HG03064 (cell line): Measurements from ENCODE around the gene AFF1.
"Not testable (repeated sequence)": the region's sequence is repeated elsewhere in the genome, so short reads cannot be mapped to it uniquely, and the experiment has no call there.

Source experiments
- ATAC-seq: cut with Tn5 transposase; IDR thresholded peaks from one replicate; pipeline ENCODE4 v1.9.1; 2021; ENCODE audit warnings: low read depth; ENCODE audit not compliant: unreplicated experiment

Gene AFF1

DNA sequence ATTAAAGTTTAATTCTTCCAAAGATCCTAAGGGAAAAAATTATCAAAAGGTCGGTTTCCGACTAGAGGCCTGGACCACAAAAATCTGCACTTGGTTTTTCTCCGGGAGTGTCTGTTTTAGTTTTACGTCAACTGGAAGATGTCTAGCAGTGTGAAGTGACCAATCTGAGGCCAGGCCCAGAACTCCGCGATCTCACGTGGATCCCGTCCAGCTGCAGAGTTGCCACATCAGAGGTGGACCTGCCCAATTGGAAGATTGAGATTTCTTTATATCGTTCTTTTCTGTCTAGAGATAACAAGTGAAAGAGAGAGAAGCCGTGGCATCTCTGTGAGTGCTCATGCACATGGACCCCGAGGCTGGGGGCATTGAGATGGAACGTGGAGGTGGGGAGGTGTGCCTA lies 115.8 kb downstream of the AFF1 start:
- ATAC-seq, result no peak

DNA sequence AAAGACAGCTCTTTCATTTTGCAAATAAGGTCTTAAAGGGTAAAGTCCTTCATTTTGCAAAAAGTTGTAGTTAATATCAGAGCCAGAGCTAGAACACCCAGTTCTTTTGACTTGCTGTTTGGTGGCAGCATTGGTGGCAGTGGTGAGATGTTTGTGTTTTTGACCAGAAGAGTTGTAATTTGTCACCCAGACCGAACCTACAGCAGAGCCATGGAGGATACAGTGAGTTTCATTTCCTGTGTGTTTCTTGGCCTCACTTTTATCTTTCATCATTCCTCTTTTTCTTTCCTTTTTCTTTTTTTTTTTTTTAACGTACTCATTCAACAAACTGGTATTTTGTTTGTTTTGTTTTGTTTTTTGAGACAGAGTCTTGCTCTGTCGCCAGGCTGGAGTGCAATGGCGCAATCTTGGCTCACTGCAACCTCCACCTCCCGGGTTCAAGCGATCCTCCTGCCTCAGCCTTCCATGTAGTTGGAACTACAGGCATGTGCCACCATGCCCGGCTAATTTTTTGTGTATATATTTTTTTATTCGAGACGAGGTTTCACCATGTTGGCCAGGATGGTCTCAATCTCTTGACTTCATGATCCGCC lies 116.4 kb downstream of the AFF1 start:
- ATAC-seq, result no peak

DNA sequence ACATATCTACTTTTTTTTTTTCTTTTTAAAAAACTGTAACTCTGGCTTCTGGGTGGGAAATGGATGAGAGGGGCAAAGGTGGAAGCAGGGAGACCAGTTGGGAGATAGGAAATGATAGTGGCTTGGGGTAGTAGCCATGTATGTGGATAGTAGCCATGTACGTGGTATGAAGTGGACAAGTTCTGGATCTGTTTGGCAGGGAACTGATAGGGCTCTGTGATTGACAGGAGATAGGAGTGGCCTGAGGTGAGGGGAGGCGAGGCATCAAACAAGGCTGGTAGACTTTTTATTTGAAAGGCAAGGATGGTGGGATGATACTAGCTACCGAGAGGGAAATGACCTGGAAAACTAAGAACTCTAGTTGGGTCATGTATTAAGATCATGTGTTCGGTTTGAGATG lies 117.8 kb downstream of the AFF1 start:
- ATAC-seq, result no peak

DNA sequence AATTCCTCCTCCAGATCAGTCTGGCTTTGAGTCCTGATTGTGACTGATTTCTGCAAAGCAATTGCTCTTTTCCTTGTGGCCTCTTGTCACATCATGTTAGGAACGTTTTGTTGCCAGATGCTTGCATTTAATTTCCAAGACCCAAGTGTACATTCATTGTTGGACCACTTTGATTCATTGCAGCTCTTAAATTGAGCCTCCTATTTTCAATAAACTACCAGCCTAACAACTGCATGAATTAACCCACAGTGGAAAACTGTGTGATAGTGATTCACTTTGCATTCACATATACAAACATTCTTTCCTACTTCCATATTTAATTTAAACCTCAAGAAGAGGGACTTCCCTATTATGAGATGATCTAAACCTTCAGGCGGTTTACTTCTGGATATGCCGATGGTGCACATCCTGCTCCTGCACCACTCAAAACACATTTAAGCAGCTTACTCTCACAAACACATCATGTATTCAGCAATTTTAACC lies 118.4 kb downstream of the AFF1 start:
- ATAC-seq, result no peak

DNA sequence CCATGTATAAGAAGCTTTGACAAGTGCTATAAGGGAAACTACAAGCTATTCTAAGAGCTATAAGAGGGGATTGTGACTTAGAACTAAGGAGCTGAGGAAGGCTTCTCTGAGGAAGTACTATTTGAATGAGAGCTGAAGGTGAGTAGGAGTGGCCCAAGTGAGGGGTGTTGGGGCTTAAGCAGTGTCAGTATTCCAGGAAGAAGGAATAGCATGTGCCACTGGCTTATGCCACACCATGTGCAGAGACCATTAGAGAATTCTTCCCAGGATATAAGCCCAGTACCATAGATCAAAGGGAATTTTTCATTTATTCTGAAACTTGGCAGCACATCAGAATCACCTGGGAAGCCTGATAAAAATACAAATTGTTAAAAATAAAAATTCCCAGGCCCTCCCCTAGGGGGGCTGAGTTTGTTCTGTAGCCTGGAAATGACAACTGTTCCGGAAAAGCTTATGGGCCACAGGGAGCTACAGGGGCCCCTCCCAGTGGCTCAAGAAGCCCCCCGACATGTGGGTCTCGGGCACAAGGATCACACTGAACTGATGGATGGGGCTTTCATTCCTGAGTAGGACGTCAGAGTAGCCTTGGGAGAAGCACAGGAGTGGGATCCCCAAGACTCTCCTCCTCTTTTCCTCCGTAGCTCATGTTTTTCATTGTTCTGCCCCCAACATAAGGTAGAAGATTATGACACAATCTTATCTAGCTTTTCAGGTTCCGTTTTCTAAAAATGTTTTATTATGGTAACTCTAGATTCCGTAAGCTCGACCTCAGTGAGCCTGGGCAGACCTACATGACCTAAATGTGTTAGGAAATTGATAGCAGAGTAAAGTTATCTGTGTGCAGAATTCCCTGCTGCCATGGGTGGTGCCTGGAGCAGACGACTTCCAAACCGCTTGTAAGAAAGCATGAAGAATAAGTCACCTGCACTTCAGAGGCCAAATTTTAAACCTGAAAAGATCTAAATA lies 119.3 kb downstream of the AFF1 start:
- no peak for ATAC-seq

DNA sequence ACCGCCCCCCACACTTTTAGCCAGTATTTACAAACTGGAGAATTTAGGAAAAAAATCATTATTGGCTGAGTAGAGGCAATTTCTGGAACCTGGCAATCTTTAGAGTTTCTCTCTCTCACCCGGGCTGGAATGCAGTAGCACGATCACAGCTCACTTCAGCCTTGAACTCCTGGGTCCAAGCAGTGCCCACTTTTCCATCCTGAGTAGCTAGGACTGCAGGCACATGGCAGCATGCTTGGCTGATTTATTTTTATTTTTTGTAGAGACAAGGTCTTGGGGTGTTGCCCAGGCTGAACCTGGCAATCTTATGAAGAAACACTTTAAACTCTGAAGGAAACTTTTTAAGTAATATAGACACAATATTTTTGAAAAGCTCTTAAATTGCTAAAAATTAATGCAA lies 120.1 kb downstream of the AFF1 start:
- no peak for ATAC-seq

DNA sequence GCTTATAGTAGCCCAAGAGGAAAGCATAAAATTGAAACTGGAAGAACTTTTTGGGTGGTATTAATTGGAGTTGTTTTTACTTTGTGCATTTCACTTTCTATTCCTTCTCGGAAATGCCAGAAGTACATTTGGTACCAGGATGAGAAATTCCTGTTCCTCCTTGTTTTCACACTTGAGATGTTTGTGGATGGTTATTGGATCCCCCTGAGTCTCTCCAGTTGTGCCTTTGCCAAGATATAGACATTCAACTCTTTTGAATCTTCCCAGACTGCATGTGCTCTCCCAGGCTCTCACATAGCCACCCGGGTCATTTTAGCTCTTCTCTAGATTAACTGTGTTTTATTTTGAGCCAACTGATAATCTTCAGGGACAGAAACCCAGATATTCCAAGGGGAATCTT lies 120.5 kb downstream of the AFF1 start:
- ATAC-seq, result no peak

DNA sequence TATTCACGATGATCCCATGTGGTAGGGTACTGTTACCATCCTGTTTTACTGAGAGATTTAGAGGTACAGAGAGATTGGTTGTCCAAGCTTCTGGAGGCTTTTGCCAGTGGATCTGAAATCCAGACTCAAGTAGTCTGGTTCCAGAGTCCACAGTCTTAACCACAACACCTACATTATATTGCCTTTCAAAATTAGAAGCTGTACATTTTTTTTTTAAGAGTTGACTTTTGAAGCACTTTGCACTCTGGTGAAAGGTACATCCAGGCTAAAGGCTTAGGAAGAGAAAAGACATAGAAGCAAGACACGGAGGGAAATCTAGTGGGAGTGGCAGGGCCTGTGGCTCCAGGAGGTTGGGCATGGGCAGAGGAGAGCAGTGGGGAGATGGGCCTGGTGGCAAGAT lies 122.1 kb downstream of the AFF1 start:
- ATAC-seq, result no peak

DNA sequence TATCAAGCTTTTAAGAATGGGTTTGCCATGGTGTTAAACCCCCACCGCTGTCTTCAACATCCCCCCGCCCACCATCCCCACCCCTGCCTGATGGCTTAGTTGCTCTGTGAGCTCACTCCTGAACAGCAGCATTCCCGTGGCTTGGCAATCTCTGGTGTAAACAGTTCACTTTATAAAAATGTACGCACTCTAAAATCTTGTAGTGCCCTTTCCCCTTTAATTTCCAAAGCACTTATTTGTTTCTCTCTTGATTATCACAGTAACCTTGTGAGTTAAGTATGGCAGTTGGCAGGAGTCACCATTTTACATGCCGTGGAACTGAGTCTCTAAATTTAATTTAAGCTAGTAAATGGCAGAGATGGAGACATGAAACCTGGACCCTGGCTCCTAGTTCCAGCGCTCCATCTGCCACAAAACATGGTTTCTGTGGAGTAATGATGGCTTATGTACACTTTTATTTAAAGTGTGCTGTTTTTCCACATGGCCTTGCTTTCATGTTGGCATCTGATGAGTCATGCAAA lies 123.1 kb downstream of the AFF1 start:
- ATAC-seq, result no peak

DNA sequence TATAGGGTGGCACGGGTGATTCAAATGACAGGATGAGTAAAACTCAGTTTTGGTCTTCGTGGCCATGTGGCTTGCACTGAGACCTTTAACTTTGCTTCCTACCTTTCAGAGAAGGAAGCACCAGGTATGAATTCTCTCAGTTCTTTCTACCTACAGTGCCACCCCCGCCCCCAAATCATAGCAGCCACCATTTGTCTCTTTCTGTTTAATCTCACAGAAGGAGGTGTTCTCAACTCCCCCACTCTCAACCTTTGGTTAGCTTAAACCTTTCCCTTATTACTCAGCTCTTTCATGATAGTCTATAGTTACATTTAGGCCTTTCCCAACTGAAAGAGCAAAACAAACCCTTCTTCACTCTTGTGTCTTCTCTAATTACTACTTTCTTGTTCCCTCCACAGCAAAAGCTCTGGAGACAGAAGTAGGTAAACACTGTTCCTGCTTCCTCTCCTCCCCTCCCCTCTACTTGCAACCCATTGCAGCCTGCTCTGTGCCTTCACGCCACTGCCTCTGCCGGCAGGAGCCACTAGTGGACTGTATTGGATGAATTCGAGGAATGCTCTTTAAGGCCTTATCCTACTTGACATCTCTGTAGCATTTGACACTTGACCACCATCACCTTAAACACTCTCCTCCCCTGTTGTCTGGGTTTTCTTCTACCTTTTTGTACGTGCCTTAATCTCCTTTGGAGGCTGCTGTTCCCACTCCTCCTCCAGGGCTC lies 123.7 kb downstream of the AFF1 start:
- no peak for ATAC-seq

DNA sequence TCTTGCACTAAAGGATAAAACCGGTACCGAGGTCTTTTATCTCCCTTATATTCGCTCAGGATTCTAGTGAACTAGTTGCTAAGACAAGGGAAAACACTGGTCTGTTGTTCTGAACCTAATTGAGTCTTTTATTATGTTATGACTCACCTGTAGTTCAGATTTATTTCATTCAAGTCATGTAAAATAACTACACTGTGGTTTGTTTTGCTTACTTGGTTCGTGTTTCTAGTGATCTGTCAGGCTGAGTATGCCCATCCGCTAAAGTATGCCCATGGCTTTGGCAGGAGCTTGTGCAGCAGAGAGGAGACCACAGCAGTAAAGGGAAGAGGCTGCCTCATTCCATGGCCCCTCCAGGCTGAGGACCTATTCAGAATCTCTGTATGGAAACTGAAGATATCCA lies 126.1 kb downstream of the AFF1 start:
- no peak for ATAC-seq

DNA sequence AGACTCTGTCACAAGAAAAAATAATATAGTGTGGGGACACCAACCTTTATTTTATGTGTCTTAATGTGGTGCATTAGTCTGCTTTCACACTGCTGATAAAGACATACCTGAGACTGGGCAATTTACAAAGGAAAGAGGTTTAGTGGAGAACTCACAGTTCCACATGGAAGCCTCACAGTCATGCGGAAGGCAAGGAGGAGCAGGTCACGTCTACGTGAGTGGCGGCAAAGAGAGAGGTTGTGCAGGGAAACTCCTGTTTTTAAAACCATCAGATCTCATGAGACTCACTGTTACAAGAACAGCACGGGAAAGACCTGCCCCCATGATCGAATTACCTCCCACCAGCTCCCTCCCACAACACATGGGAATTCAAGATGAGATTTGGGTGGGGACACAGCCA lies 130.2 kb downstream of the AFF1 start:
- ATAC-seq, result no peak

DNA sequence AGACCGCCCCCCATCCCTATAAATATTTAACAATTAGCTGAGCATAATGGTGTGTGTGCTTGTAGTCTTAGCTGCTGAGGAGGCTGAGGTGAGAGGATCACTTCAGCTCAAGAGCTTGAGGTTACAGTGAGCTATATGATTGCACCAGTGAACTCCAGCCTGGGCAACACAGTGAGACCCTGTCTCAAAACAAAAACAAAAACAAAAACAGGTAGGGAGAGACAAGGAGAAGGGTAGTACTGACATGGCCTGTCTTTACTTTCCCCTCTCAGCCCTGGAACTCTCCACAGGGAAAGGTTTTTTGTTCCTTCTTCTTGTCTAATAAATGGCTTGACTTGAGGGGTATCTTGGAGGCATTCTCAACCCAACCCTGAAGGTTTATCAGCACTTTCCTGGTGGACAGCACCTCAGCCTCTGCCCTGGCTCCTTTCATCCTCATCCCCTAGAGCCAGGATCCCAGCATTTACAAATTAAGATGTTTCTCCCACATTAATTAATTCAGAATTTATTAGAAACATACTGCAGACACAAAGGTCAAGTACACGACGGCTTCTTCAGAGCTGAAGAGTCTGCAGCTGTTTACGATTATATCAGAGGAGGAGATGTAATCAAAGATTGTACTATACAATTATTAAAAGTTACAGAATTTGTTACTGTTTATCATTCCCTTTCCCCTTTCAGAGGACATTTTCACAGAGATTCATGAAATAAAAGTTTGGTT lies 131.8 kb downstream of the AFF1 start:
- ATAC-seq, result no peak

DNA sequence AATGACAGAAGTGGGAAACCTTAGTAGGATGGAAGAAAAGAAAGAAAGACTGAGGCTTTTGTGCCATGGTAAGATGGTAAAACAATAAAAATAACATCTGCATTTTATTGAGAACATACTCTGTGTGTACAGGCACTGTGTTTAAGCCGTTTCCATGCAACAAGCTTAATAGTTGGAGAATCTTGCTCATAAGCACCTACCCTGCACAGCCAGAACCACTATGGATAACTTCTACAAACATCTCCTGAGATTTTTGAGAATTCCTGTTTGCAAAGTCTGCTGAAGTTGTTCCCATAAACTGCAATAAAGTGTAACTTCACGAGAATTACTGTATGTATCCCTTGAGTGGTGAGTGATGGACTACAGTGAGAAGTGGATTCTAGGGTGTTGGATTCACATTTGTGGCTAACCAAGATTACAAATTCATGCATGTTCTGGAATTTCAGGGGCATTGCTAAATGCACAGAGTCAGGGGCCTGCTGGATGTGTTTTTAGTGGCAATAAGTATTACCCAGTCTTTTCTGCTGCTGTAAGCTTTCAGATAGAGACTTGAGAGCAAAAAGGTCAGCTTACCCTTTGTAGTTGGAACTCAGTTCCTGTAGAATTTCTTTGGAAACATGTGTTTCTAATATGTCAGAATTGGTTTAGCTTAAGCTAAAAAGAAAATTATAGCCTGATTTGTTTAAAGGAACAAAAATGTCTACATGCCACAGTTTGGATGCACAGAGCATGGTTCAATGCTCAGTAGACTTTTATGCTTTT lies 132.5 kb downstream of the AFF1 start:
- ATAC-seq, result no peak

DNA sequence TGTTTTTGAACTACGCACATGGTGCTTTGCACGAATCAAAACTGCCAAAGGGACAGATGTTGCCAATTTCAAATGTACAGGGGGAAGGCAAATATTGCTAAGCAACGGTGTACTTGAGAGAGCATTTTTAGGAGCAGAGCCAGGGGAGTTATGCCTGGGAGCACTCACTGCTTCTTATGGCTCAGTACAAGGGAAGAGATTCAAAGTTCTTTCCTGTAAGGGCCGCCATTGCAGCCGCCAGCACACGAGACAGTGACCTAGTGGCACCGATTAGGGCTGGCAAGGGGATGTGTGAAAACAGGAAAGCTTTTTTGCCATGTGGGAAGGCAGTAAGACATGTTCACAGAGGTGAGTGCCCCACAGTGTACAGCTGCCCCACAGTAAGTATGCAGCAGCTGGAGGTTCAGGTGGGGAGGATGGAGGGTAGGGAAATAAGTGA lies 133.8 kb downstream of the AFF1 start:
- ATAC-seq, result no peak

DNA sequence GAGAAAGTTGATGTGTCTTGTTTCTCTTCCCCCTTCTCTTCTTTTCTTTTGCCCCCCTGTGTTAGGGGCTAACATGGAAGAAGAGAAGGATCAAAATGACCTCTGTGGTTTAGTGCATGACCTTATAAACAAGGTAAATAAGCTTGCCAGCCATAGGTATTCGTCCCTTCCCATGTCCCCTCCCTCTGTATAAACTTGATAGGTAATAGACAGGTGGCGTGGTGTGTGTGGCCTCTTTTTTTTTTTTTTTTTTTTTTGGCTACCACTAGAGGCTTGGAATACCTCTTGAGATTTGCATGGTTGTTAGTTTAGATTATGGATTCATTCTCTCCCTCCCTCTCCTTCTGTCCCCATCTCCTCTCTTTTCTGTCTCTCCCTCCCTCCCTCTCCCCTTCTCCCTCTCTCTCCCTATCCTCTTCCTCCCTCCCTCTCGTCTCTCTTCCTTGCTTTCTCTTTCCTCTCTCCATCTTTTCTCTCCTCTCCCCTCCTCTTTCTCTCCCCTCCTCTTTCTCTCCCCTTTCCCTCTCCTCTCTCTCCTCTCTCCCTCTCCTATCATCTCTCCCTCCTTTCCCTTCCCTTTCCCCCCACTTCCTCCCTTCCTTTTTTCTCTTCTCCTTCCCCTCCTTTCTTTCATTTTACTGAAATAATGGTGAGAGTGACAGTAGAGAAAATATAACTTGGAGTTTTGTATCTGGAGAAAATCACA lies 134.4 kb downstream of the AFF1 start:
- no peak for ATAC-seq

DNA sequence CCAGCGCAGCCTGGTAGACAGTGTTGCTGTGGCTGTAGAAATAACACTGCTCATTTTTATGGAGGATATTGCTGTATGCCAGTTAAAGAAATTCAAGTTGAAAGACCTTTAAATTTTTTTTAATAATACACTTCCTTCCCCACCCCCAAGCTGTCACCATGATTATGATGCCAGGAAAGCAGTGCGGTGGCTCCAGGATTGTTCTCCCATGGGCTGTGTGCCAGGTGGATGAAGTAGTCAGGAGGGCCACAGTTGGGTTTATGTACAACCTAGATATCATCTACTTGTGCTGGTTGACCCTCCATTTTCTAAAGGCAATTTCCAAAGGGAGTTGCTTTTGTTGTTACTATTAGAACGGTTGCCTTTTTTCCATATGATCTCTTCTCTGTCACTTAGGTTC lies 136.6 kb downstream of the AFF1 start:
- ATAC-seq, result no peak

DNA sequence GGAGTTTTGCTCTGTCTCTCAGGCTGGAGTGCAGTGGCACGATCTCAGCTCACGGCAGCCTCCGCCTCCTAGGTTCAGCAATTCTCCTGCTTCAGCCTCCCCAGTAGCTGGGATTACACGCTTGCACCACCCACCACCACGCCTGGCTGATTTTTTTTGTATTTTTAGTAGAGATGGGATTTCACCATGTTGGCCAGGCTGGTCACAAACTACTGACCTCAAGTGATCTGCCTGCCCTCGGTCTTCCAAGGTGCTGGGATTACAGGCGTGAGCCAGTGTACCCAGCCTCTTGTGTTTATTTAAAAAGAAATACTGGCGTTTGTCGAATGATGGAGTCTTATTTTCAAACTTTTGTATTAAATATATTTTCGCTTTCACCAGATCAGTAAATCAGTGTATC lies 137.7 kb downstream of the AFF1 start:
- ATAC-seq, result not testable (repeated sequence)
